CD4-positive, alpha-beta T cell treated with Interleukin-17A for 4 hours (primary cell): ENCODE data around the gene IL2RG.

ENCODE experiments used
- DNase-seq: peaks from one replicate; pipeline ENCODE4 v3.0.0-alpha.2; 2020; ENCODE audit warnings: mixed read lengths

IL2RG gene

GRCh38 chrX:71107762-71108360 lies 3.5 kb downstream of the IL2RG start:
- peak; percentile 64 for DNase-seq

- no peak for DNase-seq
Observed at GRCh38 chrX:71107245-71107644, 4.1 kb downstream of the IL2RG start.

- DNase-seq: peak; percentile 42
Observed at GRCh38 chrX:71106427-71106826, 5.0 kb downstream of the IL2RG start, which contains the start of gene CXorf65. Gene CXorf65, minus strand, starts transcription at chrX:71106740. Its CDS starts 184 bp downstream, at chrX:71106556.

GRCh38 chrX:71105628-71106027 lies 5.7 kb downstream of the IL2RG start:
- no peak for DNase-seq

- DNase-seq: peak; percentile 79
Observed at GRCh38 chrX:71103110-71103983, 8.0 kb downstream of the IL2RG start.

- no peak for DNase-seq
Observed at GRCh38 chrX:71102292-71102691, 9.1 kb downstream of the IL2RG start.

GRCh38 chrX:71100581-71101505 lies 10.5 kb downstream of the IL2RG start:
- DNase-seq: peak; percentile 49

GRCh38 chrX:71099736-71100135 lies 11.6 kb downstream of the IL2RG start:
- no peak for DNase-seq

- DNase-seq: no peak
Observed at GRCh38 chrX:71098951-71099506, 12.3 kb downstream of the IL2RG start.

- DNase-seq: peak; percentile 90
Observed at GRCh38 chrX:71098302-71098701, 13.1 kb downstream of the IL2RG start.

GRCh38 chrX:71096760-71097032 lies 14.7 kb downstream of the IL2RG start:
- no peak for DNase-seq

- DNase-seq: no peak
Observed at GRCh38 chrX:71095981-71096759, 15.2 kb downstream of the IL2RG start.

- DNase-seq: peak; percentile 92
Observed at GRCh38 chrX:71095555-71095980, 15.8 kb downstream of the IL2RG start, which contains the start of gene FOXO4. Gene FOXO4, plus strand, starts transcription at chrX:71095851. Its CDS starts 678 bp downstream, at chrX:71096529.

GRCh38 chrX:71095033-71095432 lies 16.3 kb downstream of the IL2RG start:
- no peak for DNase-seq

- DNase-seq: no peak
Observed at GRCh38 chrX:71091263-71091662, 20.1 kb downstream of the IL2RG start.

- DNase-seq: no peak
Observed at GRCh38 chrX:71085900-71086299, 25.5 kb downstream of the IL2RG start.

- no peak for DNase-seq
Observed at GRCh38 chrX:71082822-71083221, 28.6 kb downstream of the IL2RG start.

- DNase-seq: no peak
Observed at GRCh38 chrX:71082124-71082647, 29.2 kb downstream of the IL2RG start.

- DNase-seq: no peak
Observed at GRCh38 chrX:71081330-71082123, 29.9 kb downstream of the IL2RG start.

GRCh38 chrX:71070531-71070930 lies 40.8 kb downstream of the IL2RG start:
- no peak for DNase-seq
